ENCODE data around the gene SLC16A2.

SLC16A2 gene

DNA sequence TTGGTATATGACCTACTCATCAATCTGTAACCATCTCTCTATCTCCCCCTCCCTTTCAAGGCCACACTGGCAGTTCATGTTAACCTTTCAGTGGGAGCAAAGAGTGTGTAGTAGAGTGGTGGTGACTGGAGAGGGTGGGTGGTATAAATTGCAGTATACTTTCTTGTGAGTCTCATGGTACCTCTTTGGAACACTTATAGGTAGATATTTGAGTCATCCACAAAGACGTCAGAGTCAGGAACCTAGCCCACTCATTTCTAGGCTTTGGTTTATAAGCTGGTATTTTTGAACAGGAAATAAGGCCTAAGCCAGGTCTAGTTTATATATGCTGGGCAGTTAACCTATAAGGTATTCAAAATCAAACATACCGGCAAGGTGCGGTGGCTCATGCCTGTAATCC is 156.8 kb downstream of the SLC16A2 start:
- H3K4me3 ChIP-seq (ENCODE audit: low read depth, low read length) = no peak overlapping the region
- DNase-seq (ENCODE audit: low read depth) = no peak
- TF ChIP-seq POLR2A (IDR thresholded peaks at IDR 0.05; ENCODE audit: extremely low read depth, insufficient read length) = no peak
- TF ChIP-seq, protein P1, sequence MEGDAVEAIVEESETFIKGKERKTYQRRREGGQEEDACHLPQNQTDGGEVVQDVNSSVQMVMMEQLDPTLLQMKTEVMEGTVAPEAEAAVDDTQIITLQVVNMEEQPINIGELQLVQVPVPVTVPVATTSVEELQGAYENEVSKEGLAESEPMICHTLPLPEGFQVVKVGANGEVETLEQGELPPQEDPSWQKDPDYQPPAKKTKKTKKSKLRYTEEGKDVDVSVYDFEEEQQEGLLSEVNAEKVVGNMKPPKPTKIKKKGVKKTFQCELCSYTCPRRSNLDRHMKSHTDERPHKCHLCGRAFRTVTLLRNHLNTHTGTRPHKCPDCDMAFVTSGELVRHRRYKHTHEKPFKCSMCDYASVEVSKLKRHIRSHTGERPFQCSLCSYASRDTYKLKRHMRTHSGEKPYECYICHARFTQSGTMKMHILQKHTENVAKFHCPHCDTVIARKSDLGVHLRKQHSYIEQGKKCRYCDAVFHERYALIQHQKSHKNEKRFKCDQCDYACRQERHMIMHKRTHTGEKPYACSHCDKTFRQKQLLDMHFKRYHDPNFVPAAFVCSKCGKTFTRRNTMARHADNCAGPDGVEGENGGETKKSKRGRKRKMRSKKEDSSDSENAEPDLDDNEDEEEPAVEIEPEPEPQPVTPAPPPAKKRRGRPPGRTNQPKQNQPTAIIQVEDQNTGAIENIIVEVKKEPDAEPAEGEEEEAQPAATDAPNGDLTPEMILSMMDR (IDR thresholded peaks at IDR 0.05; ENCODE audit: low read depth, low read length) = no peak
- TF ChIP-seq MYC (IDR thresholded peaks at IDR 0.05; ENCODE audit: low read depth, low read length) = no peak
- TF ChIP-seq, protein P2, sequence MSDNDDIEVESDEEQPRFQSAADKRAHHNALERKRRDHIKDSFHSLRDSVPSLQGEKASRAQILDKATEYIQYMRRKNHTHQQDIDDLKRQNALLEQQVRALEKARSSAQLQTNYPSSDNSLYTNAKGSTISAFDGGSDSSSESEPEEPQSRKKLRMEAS (IDR thresholded peaks at IDR 0.05; ENCODE audit: low read depth, low read length) = no peak

DNA sequence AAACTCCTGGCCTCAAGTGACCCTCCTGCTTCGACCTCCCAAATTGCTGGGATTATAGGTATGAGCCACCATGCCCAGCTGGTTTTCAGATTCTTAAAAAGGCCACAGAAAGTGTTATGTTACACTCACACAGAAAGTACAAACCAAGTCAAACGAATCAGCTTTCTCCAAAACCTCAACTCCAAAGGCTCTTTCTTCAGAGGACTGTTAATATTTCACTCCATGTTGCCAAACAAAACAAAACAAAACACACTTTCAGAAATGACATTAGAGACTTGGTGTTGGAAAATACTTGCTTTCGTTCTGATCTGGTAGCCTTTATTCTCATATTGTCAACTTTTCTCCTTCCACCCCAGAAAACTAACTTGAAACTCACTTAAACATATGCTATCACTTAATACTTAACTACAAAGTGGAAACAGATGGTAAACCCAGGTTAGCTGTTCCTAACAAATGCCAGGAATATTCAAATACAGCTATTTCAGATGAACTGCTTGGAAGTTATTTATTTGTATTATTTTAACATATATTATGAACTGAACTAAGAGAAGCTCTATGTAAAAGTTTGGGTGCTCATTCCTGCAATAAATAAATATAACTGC is 158.4 kb downstream of the SLC16A2 start:
- DNase-seq (ENCODE audit: low read depth) = no peak
- H3K4me3 ChIP-seq (ENCODE audit: low read depth, low read length) = no peak overlapping the region
- TF ChIP-seq, protein P2 (IDR thresholded peaks at IDR 0.05; ENCODE audit: low read depth, low read length) = no peak
- no peak for TF ChIP-seq POLR2A (IDR thresholded peaks at IDR 0.05; ENCODE audit: extremely low read depth, insufficient read length)
